HG03571 (cell line): ENCODE measurements around the gene TCEA2.

Experiments
- ATAC-seq: cut with Tn5 transposase; IDR thresholded peaks from one replicate; pipeline ENCODE4 v1.9.1; 2021; ENCODE audit not compliant: unreplicated experiment

Gene TCEA2

GRCh38 chr20:64119681-64120341, 56.8 kb downstream of the TCEA2 start:
- no peak for ATAC-seq

- ATAC-seq, result no peak
Observed at GRCh38 chr20:64121586-64121985, 58.6 kb downstream of the TCEA2 start.
